ENCODE data around the gene SHFL. TPM values are rescaled to one million over a fixed set of nuclear protein-coding genes. Genes with fewer than 3 reads are reported as not detected.

SHFL gene
- total RNA-seq, 4 donors from 2014 or later = 17.4 to 34.9 (median 26.1) TPM

DNA sequence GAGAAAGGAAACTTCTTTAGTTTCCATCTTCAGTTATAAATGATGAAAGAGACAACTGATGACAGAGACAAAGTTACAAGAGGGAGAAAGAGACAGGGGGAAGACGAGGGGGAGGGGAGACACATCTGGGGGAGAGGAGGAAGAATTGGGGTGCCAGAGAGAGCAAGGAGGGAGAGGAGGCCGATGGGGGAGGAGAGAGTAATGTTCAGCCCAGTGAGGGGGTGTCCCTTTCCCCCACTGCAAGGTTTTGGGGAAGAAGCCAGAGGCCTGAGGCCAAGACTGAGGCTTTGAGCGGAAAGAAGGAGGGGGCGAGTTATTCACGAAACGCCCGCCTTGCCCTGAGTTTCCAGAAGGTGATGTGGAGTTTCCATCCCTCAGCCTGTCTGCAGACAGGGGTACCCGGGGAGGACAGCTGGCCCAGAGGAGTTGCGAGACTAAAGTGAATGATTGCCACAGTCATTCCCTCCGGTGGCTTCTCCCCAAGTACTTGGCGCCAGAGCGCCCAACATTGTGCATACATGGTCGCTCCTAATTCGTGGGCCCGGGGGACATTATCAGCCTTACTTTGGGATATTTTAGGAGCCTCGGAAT lies 19.5 kb downstream of the SHFL start:
- H3K27ac ChIP-seq (replicated peaks in 1 of 4) = peak overlapping the region in 3 of 4 donors; percentile 46 to 85 (median 58)
- WGBS = 40% methylated on average over 10 of the region's 16 CpGs

DNA sequence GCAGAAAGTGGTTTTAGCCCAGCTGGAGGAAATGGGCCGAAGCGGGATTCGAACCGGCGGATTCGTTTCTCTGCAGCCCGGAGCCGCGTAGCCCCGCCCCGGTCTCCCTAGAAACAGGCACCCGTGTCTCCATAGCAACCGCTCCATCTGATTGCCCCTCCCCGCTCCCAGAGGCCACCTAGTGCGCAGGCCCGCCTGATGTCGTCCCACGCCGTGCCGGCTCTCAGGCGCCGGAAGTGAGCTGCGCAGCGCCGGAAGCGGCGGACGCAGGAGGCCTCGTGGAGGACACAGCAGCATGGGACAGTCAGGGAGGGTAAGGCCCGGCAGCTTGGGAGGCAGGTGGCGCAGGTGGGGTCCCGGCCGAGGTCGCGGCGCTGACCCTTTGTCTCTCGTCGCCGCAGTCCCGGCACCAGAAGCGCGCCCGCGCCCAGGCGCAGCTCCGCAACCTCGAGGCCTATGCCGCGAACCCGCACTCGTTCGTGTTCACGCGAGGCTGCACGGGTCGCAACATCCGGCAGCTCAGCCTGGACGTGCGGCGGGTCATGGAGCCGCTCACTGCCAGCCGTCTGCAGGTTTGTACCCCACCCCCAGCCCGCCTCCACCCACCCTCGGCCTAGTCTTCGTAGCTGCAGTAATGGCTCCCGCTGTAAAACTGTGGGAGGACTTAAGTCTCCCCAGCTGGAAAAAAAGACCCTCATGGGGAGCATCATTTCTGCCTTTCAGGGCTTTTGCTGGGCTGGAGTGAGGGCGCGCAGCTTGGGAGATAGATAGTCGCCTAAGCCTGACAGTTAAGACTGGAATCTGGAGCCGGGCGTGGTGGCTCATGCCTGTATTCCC lies 20.2 kb downstream of the SHFL start, which contains the start of gene PPAN:
PPAN (plus strand) TSS at position 263 of the 837 bp plus-strand sequence; CDS start at position 296, 33 bp downstream.
- H3K9me3 ChIP-seq = no peaks in the 10 kb centered on the region
- intact Hi-C loops (cut with DNase I) = loop anchor here (10.0 kb wide), 1 partner anchor 148 kb away; the partner anchor contains the start of gene MRPL4

More for the DNA sequence above, 19.5 kb downstream of the SHFL start:
- Histone ChIP-seq H3K4me3 (peak overlapping the region; percentile 66 to 94 (median 74)), H3K27me3 (no peaks in the 10 kb centered on the region), H3K4me1 (peaks cover 13 to 25% (median 21%) of the 10 kb centered on the region in 4 donors), H3K36me3 (peaks cover 32 to 37% (median 33%) of the 10 kb centered on the region in 4 donors), H3K9me3 (no peaks in the 10 kb centered on the region)
- no peak for DNase-seq (ENCODE audit: extremely low spot score)
- no peak for TF ChIP-seq POLR2AphosphoS5 (IDR thresholded peaks at IDR 0.05)
- TF ChIP-seq, protein P1, sequence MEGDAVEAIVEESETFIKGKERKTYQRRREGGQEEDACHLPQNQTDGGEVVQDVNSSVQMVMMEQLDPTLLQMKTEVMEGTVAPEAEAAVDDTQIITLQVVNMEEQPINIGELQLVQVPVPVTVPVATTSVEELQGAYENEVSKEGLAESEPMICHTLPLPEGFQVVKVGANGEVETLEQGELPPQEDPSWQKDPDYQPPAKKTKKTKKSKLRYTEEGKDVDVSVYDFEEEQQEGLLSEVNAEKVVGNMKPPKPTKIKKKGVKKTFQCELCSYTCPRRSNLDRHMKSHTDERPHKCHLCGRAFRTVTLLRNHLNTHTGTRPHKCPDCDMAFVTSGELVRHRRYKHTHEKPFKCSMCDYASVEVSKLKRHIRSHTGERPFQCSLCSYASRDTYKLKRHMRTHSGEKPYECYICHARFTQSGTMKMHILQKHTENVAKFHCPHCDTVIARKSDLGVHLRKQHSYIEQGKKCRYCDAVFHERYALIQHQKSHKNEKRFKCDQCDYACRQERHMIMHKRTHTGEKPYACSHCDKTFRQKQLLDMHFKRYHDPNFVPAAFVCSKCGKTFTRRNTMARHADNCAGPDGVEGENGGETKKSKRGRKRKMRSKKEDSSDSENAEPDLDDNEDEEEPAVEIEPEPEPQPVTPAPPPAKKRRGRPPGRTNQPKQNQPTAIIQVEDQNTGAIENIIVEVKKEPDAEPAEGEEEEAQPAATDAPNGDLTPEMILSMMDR (IDR thresholded peaks at IDR 0.05) = no peak
- no peak for TF ChIP-seq EP300 (IDR thresholded peaks at IDR 0.05)
- no peak for TF ChIP-seq POLR2A (IDR thresholded peaks at IDR 0.05; ENCODE audit: low read depth)
- intact Hi-C loops (cut with DNase I) = loop anchor here (10.0 kb wide), 1 partner anchor 149 kb away; the partner anchor contains the start of gene MRPL4

DNA sequence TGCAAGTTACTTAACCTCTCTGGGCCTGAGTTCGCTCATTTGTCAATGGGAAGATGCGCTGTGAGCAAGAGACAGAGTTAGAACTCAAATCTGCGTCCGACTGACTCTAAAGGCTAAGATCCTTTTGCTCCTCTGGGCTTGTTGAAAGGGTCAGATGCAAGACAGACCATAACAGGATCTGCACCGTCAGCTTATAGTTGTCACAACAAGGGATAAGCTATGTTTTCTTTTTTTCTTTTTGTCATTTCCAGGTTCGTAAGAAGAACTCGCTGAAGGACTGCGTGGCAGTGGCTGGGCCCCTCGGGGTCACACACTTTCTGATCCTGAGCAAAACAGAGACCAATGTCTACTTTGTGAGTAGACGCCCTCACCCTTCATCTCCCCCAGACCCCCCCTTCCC lies 21.1 kb downstream of the SHFL start:
- DNase-seq (ENCODE audit: extremely low spot score) = no peak
- Histone ChIP-seq H3K4me3 (peak overlapping the region; percentile 66 to 94 (median 74)), H3K4me1 (peaks cover 13 to 26% (median 22%) of the 10 kb centered on the region in 4 donors), H3K27me3 (no peaks in the 10 kb centered on the region), H3K27ac (replicated peaks in 1 of 4) (peak overlapping the region in 1 of 4 donors; percentile 85), H3K9me3 (no peaks in the 10 kb centered on the region), H3K36me3 (peaks cover 42 to 50% (median 47%) of the 10 kb centered on the region in 4 donors)
- intact Hi-C loops (cut with DNase I) = loop anchor here (10.0 kb wide), 1 partner anchor 148 kb away; the partner anchor contains the start of gene MRPL4
- WGBS = 75% methylated on average over 10 of the region's 10 CpGs
- no peak for TF ChIP-seq POLR2AphosphoS5 (IDR thresholded peaks at IDR 0.05)
- TF ChIP-seq POLR2A (IDR thresholded peaks at IDR 0.05; ENCODE audit: low read depth) = no peak
- TF ChIP-seq, protein P1 (IDR thresholded peaks at IDR 0.05) = no peak
- no peak for TF ChIP-seq EP300 (IDR thresholded peaks at IDR 0.05)

More for the DNA sequence above, 20.2 kb downstream of the SHFL start, which contains the start of gene PPAN:
- peaks cover 13 to 25% (median 21%) of the 10 kb centered on the region in 4 donors for H3K4me1 ChIP-seq
- no peaks in the 10 kb centered on the region for H3K27me3 ChIP-seq
- TF ChIP-seq POLR2AphosphoS5 (IDR thresholded peaks at IDR 0.05) (peak; percentile 91 to 98), POLR2A (IDR thresholded peaks at IDR 0.05; ENCODE audit: low read depth) (peak; percentile 57), EP300 (IDR thresholded peaks at IDR 0.05) (no peak)
- TF ChIP-seq, protein P1 (IDR thresholded peaks at IDR 0.05) = peak in 1 of 3 experiments; percentile 46
- WGBS = 1% methylated on average over 38 of the region's 71 CpGs
- H3K36me3 ChIP-seq = peaks cover 39 to 44% (median 40%) of the 10 kb centered on the region in 4 donors
- H3K27ac ChIP-seq (replicated peaks in 1 of 4) = peak within 1 kb of the TSS; percentile 58 to 85 (median 73)
- H3K4me3 ChIP-seq = peak within 1 kb of the TSS; percentile 66 to 94 (median 74)
- DNase-seq (ENCODE audit: extremely low spot score) = peak; percentile 98

DNA sequence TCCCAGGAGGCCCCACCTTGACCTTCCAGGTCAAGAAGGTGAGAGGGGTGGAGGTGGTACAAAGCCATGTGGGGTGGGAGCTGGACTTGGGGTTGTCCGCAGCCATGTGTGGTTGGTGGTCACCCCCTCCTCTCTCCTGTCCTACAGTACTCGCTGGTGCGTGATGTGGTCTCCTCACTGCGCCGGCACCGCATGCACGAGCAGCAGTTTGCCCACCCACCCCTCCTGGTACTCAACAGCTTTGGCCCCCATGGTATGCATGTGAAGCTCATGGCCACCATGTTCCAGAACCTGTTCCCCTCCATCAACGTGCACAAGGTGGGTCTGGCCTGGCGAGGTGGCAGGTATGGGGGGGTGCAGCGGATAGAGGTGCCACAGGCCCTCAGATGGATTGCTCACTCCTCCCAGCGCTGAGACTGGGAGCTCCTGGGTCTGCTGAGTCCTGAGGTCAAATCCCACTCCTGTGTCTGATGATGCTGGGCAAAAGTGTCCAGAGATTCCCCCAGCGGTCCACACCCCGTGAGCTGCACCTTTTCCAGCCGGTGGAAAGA lies 21.8 kb downstream of the SHFL start:
- TF ChIP-seq, protein P1 (IDR thresholded peaks at IDR 0.05) = no peak
- no peak for TF ChIP-seq EP300 (IDR thresholded peaks at IDR 0.05)
- TF ChIP-seq POLR2A (IDR thresholded peaks at IDR 0.05; ENCODE audit: low read depth) = no peak
- TF ChIP-seq POLR2AphosphoS5 (IDR thresholded peaks at IDR 0.05) = no peak
- H3K4me3 ChIP-seq = no peak overlapping the region
- H3K27me3 ChIP-seq = no peaks in the 10 kb centered on the region
- intact Hi-C loops (cut with DNase I) = loop anchor here (10.0 kb wide), 1 partner anchor 147 kb away; the partner anchor contains the start of gene MRPL4
- peaks cover 42 to 50% (median 47%) of the 10 kb centered on the region in 4 donors for H3K36me3 ChIP-seq
- no peaks in the 10 kb centered on the region for H3K9me3 ChIP-seq
- H3K27ac ChIP-seq (replicated peaks in 1 of 4) = no peak overlapping the region
- DNase-seq (ENCODE audit: extremely low spot score) = no peak
- 84% methylated on average over 14 of the region's 14 CpGs for WGBS
- peaks cover 13 to 33% (median 26%) of the 10 kb centered on the region in 4 donors for H3K4me1 ChIP-seq

Measured in esophagus muscularis mucosa (tissue), 4 donors.